ENCODE results near the gene UBE4A.

UBE4A gene

GRCh38 chr11:118373263-118373662 is 13.9 kb downstream of the UBE4A start:
- Histone ChIP-seq H3K27ac (ENCODE audit: low read length) (no peak overlapping the region), H2AFZ (ENCODE audit: low read depth, low read length) (no peak overlapping the region), H4K20me1 (ENCODE audit: insufficient read depth, low read length) (no peaks in the 10 kb centered on the region), H3K4me2 (ENCODE audit: insufficient read depth, low read length) (no peak overlapping the region), H3K9me3 (ENCODE audit: insufficient read depth, low read length, severe bottlenecking) (no peaks in the 10 kb centered on the region), H3K4me1 (ENCODE audit: insufficient read depth, low read length) (no peaks in the 10 kb centered on the region), H3K79me2 (ENCODE audit: insufficient read depth, low read length) (no peaks in the 10 kb centered on the region), H3K9ac (ENCODE audit: low read depth, low read length) (no peak overlapping the region), H3K4me3 (ENCODE audit: low read depth in 1 of 2, low read length in 2 of 2) (no peak overlapping the region), H3K27me3 (ENCODE audit: insufficient read depth, low read length, poor library complexity) (no peaks in the 10 kb centered on the region), H3K36me3 (ENCODE audit: insufficient read depth, low read length) (peaks cover 85% of the 10 kb centered on the region)
- TF ChIP-seq EZH2 (IDR thresholded peaks at IDR 0.05; ENCODE audit: borderline replicate concordance, low read depth, low read length, severe bottlenecking), result no peak
- TF ChIP-seq CTCF (IDR thresholded peaks at IDR 0.05; ENCODE audit: borderline replicate concordance, extremely low read depth, low read length, poor library complexity, severe bottlenecking), result no peak
- no peak for ATAC-seq (ENCODE audit: insufficient read depth, low read depth)
- no peak for DNase-seq

- H2AFZ ChIP-seq (ENCODE audit: low read depth, low read length), result no peak overlapping the region
- no peak overlapping the region for H3K4me2 ChIP-seq (ENCODE audit: insufficient read depth, low read length)
- no peaks in the 10 kb centered on the region for H4K20me1 ChIP-seq (ENCODE audit: insufficient read depth, low read length)
- peaks cover 85% of the 10 kb centered on the region for H3K36me3 ChIP-seq (ENCODE audit: insufficient read depth, low read length)
- ATAC-seq (ENCODE audit: insufficient read depth, low read depth) (no peak), DNase-seq (no peak)
- no peaks in the 10 kb centered on the region for H3K9me3 ChIP-seq (ENCODE audit: insufficient read depth, low read length, severe bottlenecking)
- no peak for TF ChIP-seq CTCF (IDR thresholded peaks at IDR 0.05; ENCODE audit: borderline replicate concordance, extremely low read depth, low read length, poor library complexity, severe bottlenecking)
- TF ChIP-seq EZH2 (IDR thresholded peaks at IDR 0.05; ENCODE audit: borderline replicate concordance, low read depth, low read length, severe bottlenecking), result no peak
- no peaks in the 10 kb centered on the region for H3K79me2 ChIP-seq (ENCODE audit: insufficient read depth, low read length)
- H3K27me3 ChIP-seq (ENCODE audit: insufficient read depth, low read length, poor library complexity), result no peaks in the 10 kb centered on the region
- H3K9ac ChIP-seq (ENCODE audit: low read depth, low read length), result no peak overlapping the region
- H3K27ac ChIP-seq (ENCODE audit: low read length), result no peak overlapping the region
- H3K4me3 ChIP-seq (ENCODE audit: low read depth in 1 of 2, low read length in 2 of 2), result no peak overlapping the region
- H3K4me1 ChIP-seq (ENCODE audit: insufficient read depth, low read length), result no peaks in the 10 kb centered on the region
These were observed 14.5 kb downstream of the UBE4A start for GRCh38 chr11:118373871-118374270.

GRCh38 chr11:118374729-118375128 is 15.3 kb downstream of the UBE4A start:
- no peak for ATAC-seq (ENCODE audit: insufficient read depth, low read depth)
- no peak overlapping the region for H3K27ac ChIP-seq (ENCODE audit: low read length)
- peaks cover 85% of the 10 kb centered on the region for H3K36me3 ChIP-seq (ENCODE audit: insufficient read depth, low read length)
- no peaks in the 10 kb centered on the region for H3K9me3 ChIP-seq (ENCODE audit: insufficient read depth, low read length, severe bottlenecking)
- H3K4me3 ChIP-seq (ENCODE audit: low read depth in 1 of 2, low read length in 2 of 2), result no peak overlapping the region
- no peak overlapping the region for H2AFZ ChIP-seq (ENCODE audit: low read depth, low read length)
- H3K9ac ChIP-seq (ENCODE audit: low read depth, low read length), result no peak overlapping the region
- H3K4me2 ChIP-seq (ENCODE audit: insufficient read depth, low read length), result no peak overlapping the region
- no peaks in the 10 kb centered on the region for H4K20me1 ChIP-seq (ENCODE audit: insufficient read depth, low read length)
- TF ChIP-seq EZH2 (IDR thresholded peaks at IDR 0.05; ENCODE audit: borderline replicate concordance, low read depth, low read length, severe bottlenecking), result no peak
- TF ChIP-seq CTCF (IDR thresholded peaks at IDR 0.05; ENCODE audit: borderline replicate concordance, extremely low read depth, low read length, poor library complexity, severe bottlenecking), result no peak
- no peaks in the 10 kb centered on the region for H3K79me2 ChIP-seq (ENCODE audit: insufficient read depth, low read length)
- no peak for DNase-seq
- H3K4me1 ChIP-seq (ENCODE audit: insufficient read depth, low read length), result no peaks in the 10 kb centered on the region
- H3K27me3 ChIP-seq (ENCODE audit: insufficient read depth, low read length, poor library complexity), result no peaks in the 10 kb centered on the region

- Histone ChIP-seq H3K9me3 (ENCODE audit: insufficient read depth, low read length, severe bottlenecking) (no peaks in the 10 kb centered on the region), H3K9ac (ENCODE audit: low read depth, low read length) (no peak overlapping the region), H3K4me2 (ENCODE audit: insufficient read depth, low read length) (no peak overlapping the region), H3K4me3 (ENCODE audit: low read depth in 1 of 2, low read length in 2 of 2) (no peak overlapping the region), H4K20me1 (ENCODE audit: insufficient read depth, low read length) (no peaks in the 10 kb centered on the region), H3K36me3 (ENCODE audit: insufficient read depth, low read length) (peaks cover 86% of the 10 kb centered on the region), H2AFZ (ENCODE audit: low read depth, low read length) (no peak overlapping the region), H3K27ac (ENCODE audit: low read length) (no peak overlapping the region), H3K79me2 (ENCODE audit: insufficient read depth, low read length) (no peaks in the 10 kb centered on the region), H3K4me1 (ENCODE audit: insufficient read depth, low read length) (no peaks in the 10 kb centered on the region), H3K27me3 (ENCODE audit: insufficient read depth, low read length, poor library complexity) (no peaks in the 10 kb centered on the region)
- no peak for TF ChIP-seq CTCF (IDR thresholded peaks at IDR 0.05; ENCODE audit: borderline replicate concordance, extremely low read depth, low read length, poor library complexity, severe bottlenecking)
- TF ChIP-seq EZH2 (IDR thresholded peaks at IDR 0.05; ENCODE audit: borderline replicate concordance, low read depth, low read length, severe bottlenecking), result no peak
- DNase-seq (no peak), ATAC-seq (ENCODE audit: insufficient read depth, low read depth) (no peak)
These were observed 16.6 kb downstream of the UBE4A start for GRCh38 chr11:118375978-118376377.

All from DND-41 (cell line).